Left lung (tissue), 10 donors: Measurements from ENCODE around the gene PGAM4. TPM values are rescaled to one million over a fixed set of nuclear protein-coding genes. Genes with fewer than 3 reads are reported as not detected.
"Not testable (repeated sequence)": the region's sequence is repeated elsewhere in the genome, so short reads cannot be mapped to it uniquely, and the experiment has no call there.

Source experiments
- ATAC-seq: fragments of 200-7000 bp; cut with Tn5 transposase; one replicate; pipeline ENCODE4 v1.9.1; 2020; ENCODE audit warnings: moderate library complexity
- DNase-seq, 4 donors: peaks; one replicate each; pipeline ENCODE4 v3.0.0-alpha.2; 2013 to 2020
- H3K27ac ChIP-seq, 2 donors: fragments of 200-600 bp; sonication (generic) in 1 of 2; one replicate each; pipeline versions ENCODE4 v1.5.0 to v1.8.0; 2020 to 2021
- H3K27me3 ChIP-seq, 2 donors: fragments of 200-600 bp; sonication (generic) in 1 of 2; one replicate each; pipeline versions ENCODE4 v1.5.0 to v1.8.0; 2020 to 2021
- H3K36me3 ChIP-seq, 2 donors: fragments of 200-600 bp; sonication (generic) in 1 of 2; one replicate each; pipeline versions ENCODE4 v1.5.0 to v1.8.0; 2020 to 2021
- H3K4me1 ChIP-seq, 2 donors: fragments of 200-600 bp; one replicate each; pipeline ENCODE4 v1.8.0; 2021
- H3K4me3 ChIP-seq, 2 donors: fragments of 200-600 bp; sonication (generic) in 1 of 2; one replicate each; pipeline versions ENCODE4 v1.5.0 to v1.8.0; 2020 to 2021; ENCODE audit warnings: mild to moderate bottlenecking in 1 of 2
- H3K9me3 ChIP-seq, 2 donors: fragments of 200-600 bp; sonication (generic) in 1 of 2; one replicate each; pipeline versions ENCODE4 v1.5.0 to v1.8.0; 2020 to 2021
- CTCF ChIP-seq, 2 donors: fragments of 200-600 bp; sonication (generic) in 1 of 2; IDR thresholded peaks; one replicate each; pipeline versions ENCODE4 v1.5.0 to v1.8.0; 2021; ENCODE audit warnings: antibody characterized with exemption in 2 of 2
- intact Hi-C, 2 donors: fragments of 100-400 bp; cut with DNase I; formaldehyde crosslinking; loops; one replicate each; pipeline versions ENCODE4 v1.11.2 to v1.14.2; 2022
- polyA plus RNA-seq, 6 donors: library from polyadenylated mRNA; unstranded; fragments of 120-200 nt; gene quantifications; one replicate each; pipeline ENCODE4 v1.2.1, GENCODE V29; 2013; ENCODE audit not compliant: insufficient read length in 6 of 6
- total RNA-seq, 2 donors: library from RNA; stranded (reverse); fragmentation: NEBNext Ultra II Directional; extraction: Animal tissue kit (Norgen Biotek cat#: 25700); gene quantifications; one replicate each; pipeline ENCODE4 v1.2.1, GENCODE V29; 2021
- donor health status: DM: no; HTN: yes; CAD: no.
- donor health status: DM: no; HTN: no; CAD: no.

PGAM4 gene
- total and polyA plus RNA-seq, 8 donors = 0.17 to 1.4 (median 0.64) TPM; not detected in 3

- no peak for TF ChIP-seq CTCF (IDR thresholded peaks at IDR 0.05)
- DNase-seq (no peak), ATAC-seq (no peak)
- H3K27me3 ChIP-seq = no peaks in the 10 kb centered on the region
- H3K36me3 ChIP-seq = no peaks in the 10 kb centered on the region
- H3K4me3 ChIP-seq = no peak overlapping the region
- intact Hi-C loops = no loop called here
- peaks cover 0 to 21% of the 10 kb centered on the region in 2 donors for H3K4me1 ChIP-seq
- no peak overlapping the region for H3K27ac ChIP-seq
- no peaks in the 10 kb centered on the region for H3K9me3 ChIP-seq
Measured at GRCh38 chrX:77922787-77923186, 46.7 kb downstream of the PGAM4 start.

DNA sequence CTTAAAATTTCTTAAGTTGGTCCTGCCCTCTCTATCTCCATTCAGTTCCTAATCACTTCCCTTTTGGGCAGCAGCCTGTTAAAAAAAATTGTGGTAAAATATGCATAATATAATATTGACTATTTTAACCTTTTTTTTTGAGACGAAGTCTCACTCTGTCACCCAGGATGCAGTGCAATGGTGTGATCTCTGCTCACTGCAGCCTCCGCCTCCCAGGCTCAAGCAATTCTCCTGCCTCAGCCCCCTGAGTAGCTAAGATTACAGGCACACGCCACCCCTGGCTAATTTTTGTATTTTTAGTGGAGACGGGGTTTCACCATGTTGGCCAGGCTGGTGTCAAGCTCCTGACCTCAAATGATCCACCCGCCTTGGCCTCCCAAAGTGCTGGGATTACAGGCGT lies 50.1 kb downstream of the PGAM4 start:
- ATAC-seq, H3K27me3 ChIP-seq, DNase-seq, H3K9me3 ChIP-seq, H3K4me3 ChIP-seq, H3K27ac ChIP-seq, H3K36me3 ChIP-seq: not testable (repeated sequence)
- H3K4me1 ChIP-seq = peaks cover 0 to 12% of the 10 kb centered on the region in 2 donors
- intact Hi-C loops = loop anchor here in 1 of 2 donors (10.0 kb wide), 1 partner anchor 105 kb away; no protein-coding TSS in a partner anchor

GRCh38 chrX:77918568-77918967 lies 50.9 kb downstream of the PGAM4 start:
- H3K4me3 ChIP-seq = no peak overlapping the region
- intact Hi-C loops = loop anchor here in 1 of 2 donors (10.0 kb wide), 1 partner anchor 106 kb away; no protein-coding TSS in a partner anchor
- H3K36me3 ChIP-seq = no peaks in the 10 kb centered on the region
- no peak overlapping the region for H3K27ac ChIP-seq
- peak; percentile 60 for ATAC-seq
- no peak for DNase-seq
- no peak for TF ChIP-seq CTCF (IDR thresholded peaks at IDR 0.05)
- no peaks in the 10 kb centered on the region for H3K27me3 ChIP-seq
- peaks cover 0 to 12% of the 10 kb centered on the region in 2 donors for H3K4me1 ChIP-seq
- H3K9me3 ChIP-seq = no peaks in the 10 kb centered on the region

Other genes starting within 250 kb of the PGAM4 start
- gene ATRX, start 183.4 kb downstream of the PGAM4 start, total RNA-seq = 10 to 100 TPM; 72.0 to 73.4 TPM
- gene ATRX, start 183.4 kb downstream of the PGAM4 start, polyA plus RNA-seq = 100 to 1,000 TPM in 2 of 6 donors, 10 to 100 TPM in 4; 89.8 to 115 (median 96.9) TPM
- gene MAGT1, start 74.2 kb downstream of the PGAM4 start, total RNA-seq = 10 to 100 TPM; 85.9 to 90.6 TPM
- 10 to 100 TPM; 61.1 to 74.5 (median 71.9) TPM for gene MAGT1, start 74.2 kb downstream of the PGAM4 start, polyA plus RNA-seq
- gene COX7B, start 70.2 kb downstream of the PGAM4 start, total RNA-seq = 100 to 1,000 TPM; 192 to 215 TPM
- 100 to 1,000 TPM; 151 to 192 (median 174) TPM for gene COX7B, start 70.2 kb downstream of the PGAM4 start, polyA plus RNA-seq
- gene ATP7A, start 58.9 kb downstream of the PGAM4 start, total RNA-seq = 10 to 100 TPM; 14.9 to 16.2 TPM
- 10 to 100 TPM; 17.5 to 20.8 (median 18.8) TPM for gene ATP7A, start 58.9 kb downstream of the PGAM4 start, polyA plus RNA-seq
- gene PGK1, start 134.6 kb upstream of the PGAM4 start, total RNA-seq = 100 to 1,000 TPM; 270 to 420 TPM
- gene PGK1, start 134.6 kb upstream of the PGAM4 start, polyA plus RNA-seq = 100 to 1,000 TPM; 277 to 378 (median 293) TPM
- 10 to 100 TPM; 13.9 to 15.9 TPM for gene TAF9B, start 170.0 kb upstream of the PGAM4 start, total RNA-seq
- gene TAF9B, start 170.0 kb upstream of the PGAM4 start, polyA plus RNA-seq = 10 to 100 TPM; 39.8 to 46.9 (median 41.6) TPM